Effector memory CD4-positive, alpha-beta T cell (primary cell): Measurements from ENCODE around the gene ASPSCR1.

Source experiments
- DNase-seq, 3 donors: peaks; one replicate each; pipeline ENCODE4 v3.0.0-alpha.2; 2020
- H3K27ac ChIP-seq: 2 replicates; pipeline ENCODE4 v1.7.0; 2013; ENCODE audit warnings: mild to moderate bottlenecking, low read length, moderate library complexity; ENCODE audit not compliant: insufficient read depth, poor library complexity, severe bottlenecking
- H3K27me3 ChIP-seq: replicated peaks from 2 replicates; pipeline ENCODE4 v1.7.0; 2013; ENCODE audit warnings: mild to moderate bottlenecking, low read length; ENCODE audit not compliant: insufficient read depth, control insufficient read depth, poor library complexity, severe bottlenecking
- H3K36me3 ChIP-seq: 2 replicates; pipeline ENCODE4 v1.7.0; 2013; ENCODE audit warnings: mild to moderate bottlenecking, low read length, moderate library complexity; ENCODE audit not compliant: control insufficient read depth, insufficient read depth
- H3K4me1 ChIP-seq: 2 replicates; pipeline ENCODE4 v1.7.0; 2013; ENCODE audit warnings: low read length, mild to moderate bottlenecking; ENCODE audit not compliant: control insufficient read depth, insufficient read depth, poor library complexity, severe bottlenecking
- H3K4me3 ChIP-seq: 2 replicates; pipeline ENCODE4 v1.7.0; 2013; ENCODE audit warnings: low read length, low read depth, mild to moderate bottlenecking; ENCODE audit not compliant: insufficient read depth, poor library complexity, severe bottlenecking
- H3K9me3 ChIP-seq: 2 replicates; pipeline ENCODE4 v1.7.0; 2013; ENCODE audit warnings: mild to moderate bottlenecking, low read length, moderate library complexity; ENCODE audit not compliant: control insufficient read depth

Gene ASPSCR1

DNA sequence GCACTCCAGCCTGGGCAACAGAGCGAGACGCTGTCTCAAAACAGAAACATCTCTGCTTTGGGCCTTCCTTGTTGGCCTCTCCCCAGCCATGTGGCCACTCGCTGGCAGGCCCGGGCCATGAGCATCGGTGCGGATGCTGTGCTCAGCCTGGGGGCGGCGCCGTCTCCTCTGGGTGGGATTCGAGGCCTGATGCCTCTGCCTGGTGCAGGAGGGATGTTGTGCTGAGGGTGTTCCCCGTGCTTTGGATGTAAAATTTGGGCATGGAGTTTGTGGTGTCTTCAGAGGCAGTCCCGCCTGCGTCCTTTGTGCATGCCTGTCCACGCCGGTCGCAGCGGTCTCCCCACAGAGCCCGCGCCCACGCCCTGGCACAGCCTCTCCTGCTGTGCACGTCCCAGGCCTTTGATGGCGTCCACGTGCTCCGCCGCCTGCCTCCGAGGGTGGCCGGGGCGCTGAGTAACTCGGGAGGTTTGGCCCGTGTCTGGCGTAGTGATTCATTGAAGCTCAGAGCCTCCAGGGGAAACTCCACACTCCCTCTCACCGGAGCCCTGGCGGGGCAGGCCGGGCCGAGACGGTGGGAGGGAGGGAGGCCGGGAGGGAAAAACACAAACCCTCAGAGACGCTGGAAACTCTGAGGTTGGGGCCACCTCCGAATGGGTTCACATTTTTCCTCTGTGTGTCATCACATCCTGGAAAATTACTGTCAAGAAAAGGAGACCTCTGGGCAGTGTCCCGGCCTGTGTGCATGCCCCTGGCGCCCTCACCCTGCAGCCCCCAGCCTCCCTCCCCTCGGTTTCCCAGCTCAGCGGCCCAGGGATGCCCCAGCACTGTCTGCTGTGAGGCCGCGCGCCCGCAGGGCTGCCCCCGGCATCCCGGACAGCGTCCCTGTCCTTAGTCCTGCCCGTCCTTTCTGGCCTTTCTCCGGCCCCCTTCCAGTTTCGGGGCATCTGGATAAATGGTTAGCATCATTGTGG lies 26.3 kb downstream of the ASPSCR1 start:
- no peak overlapping the region for H3K27ac ChIP-seq
- H3K4me1 ChIP-seq: no peaks in the 10 kb centered on the region
- DNase-seq: no peak
- no peaks in the 10 kb centered on the region for H3K36me3 ChIP-seq
- no peak overlapping the region for H3K4me3 ChIP-seq
- no peaks in the 10 kb centered on the region for H3K27me3 ChIP-seq
- H3K9me3 ChIP-seq: no peaks in the 10 kb centered on the region

DNA sequence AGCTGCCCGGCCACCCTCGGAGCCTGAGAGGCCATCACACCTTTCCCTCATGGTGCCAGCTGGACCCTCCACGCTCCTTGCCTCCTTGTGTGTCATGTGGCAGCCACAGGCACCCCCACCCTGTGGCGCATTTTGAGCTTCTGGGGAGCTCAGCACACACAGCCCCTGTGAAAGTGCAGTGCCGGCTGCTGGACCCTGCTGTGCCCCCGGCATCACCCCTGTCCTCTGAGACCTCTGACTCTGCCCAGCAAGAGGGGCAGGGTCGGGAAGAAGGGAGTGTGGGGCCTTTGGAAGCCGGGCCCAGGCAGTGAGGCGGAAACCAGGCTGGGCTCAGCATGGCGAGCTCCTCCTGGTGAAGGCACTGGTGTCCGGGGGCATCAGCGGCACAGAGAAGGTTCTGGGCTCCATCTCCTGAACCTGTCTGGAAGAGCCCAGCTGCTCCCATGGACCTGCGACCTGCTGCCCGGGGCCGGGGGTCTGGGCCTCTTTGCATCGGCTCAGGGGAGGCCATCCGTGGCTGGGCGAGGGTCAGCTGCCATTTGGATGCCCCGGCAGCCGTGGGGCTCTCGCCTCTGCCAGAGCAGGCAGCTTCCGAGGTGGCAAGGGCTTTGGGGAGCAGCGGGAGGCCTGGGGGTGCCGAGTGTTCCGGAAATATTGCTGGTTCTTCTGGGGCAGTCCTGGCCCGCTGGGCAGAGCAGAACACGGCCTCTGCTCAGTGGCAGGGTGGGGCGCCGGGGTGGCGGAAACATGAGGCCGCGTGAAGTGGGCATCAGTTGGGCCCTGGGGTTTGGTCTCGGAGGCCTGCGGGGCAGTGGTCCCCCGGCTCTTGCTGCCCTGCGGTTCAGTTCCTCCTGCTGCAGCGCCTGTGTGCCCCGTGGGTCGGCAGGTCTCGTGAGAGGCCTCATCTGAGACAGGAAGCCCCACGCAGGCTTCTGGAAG lies 27.4 kb downstream of the ASPSCR1 start:
- no peak for DNase-seq
- no peak overlapping the region for H3K27ac ChIP-seq
- H3K4me1 ChIP-seq: no peaks in the 10 kb centered on the region
- H3K36me3 ChIP-seq: no peaks in the 10 kb centered on the region
- H3K27me3 ChIP-seq: no peaks in the 10 kb centered on the region
- no peaks in the 10 kb centered on the region for H3K9me3 ChIP-seq
- no peak overlapping the region for H3K4me3 ChIP-seq

DNA sequence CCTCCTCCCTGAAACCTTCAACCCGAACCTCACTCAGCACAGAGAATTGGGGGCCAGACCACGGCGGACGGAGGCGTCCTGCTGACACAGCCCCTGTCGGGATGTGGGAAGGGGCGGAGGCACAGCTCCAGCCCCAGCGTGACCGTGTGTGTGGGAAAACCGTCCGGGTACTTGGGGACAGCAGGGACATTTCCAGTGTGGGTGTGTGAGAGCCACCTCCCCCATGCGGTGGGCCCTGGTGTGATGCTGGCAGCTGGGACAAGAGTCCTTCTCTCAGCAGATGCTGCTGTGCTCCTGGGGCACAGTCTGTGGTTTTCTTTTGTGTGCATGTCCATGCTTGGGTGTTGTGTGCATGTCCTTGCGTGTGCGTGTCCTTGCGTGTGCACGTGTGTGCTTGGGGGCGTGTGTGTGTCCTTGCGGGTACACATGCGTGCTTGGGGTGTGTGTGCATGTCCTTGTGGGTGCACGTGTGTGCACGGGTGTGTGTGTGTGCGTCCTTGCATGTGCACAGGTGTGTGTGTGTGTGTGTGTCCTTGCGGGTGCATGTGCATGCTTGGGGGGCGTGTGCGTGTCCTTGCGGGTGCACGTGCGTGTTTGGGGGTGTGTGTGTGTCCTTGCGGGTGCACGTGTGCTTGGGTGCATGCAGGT lies 28.4 kb downstream of the ASPSCR1 start:
- no peak overlapping the region for H3K4me3 ChIP-seq

DNA sequence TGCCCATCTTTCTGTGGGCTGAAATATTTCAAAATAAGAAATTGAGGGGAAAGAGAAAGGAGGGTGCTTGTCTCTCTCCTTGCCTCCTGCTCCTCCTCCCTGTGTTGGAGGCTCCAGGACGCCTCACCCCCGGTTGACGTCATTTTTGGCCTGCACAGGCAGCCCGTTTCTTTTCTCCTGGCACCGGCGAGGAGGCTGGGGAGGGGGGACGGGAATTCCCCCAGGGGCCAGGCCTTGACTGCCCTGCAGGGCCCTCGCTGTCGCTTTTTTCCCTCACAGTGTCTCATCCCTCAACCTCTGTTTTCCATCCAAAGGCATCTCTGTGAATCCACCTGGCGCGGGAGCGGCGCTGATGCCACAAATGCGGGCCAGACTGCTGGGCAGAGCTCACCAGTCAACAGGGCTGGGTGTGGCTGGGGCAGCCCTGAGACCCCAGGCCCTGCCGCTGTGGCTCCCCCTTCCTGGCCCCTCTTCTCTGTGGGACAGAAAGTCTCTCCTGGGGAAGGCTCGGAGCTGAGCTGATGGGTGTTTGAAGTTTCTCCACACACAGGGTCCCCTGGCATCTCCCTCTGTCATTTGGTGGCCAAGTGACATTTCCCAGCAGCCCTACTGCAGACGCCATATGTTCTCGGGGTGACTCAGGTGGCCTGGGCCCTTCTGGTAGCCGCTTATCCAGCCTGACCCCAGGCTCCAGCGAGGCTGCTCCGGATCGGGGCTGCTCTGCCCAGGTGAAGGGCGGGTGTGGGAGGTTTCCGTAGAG lies 29.2 kb downstream of the ASPSCR1 start:
- no peak overlapping the region for H3K4me3 ChIP-seq
- H3K36me3 ChIP-seq: no peaks in the 10 kb centered on the region
- no peaks in the 10 kb centered on the region for H3K27me3 ChIP-seq
- no peaks in the 10 kb centered on the region for H3K4me1 ChIP-seq
- no peaks in the 10 kb centered on the region for H3K9me3 ChIP-seq
- H3K27ac ChIP-seq: no peak overlapping the region
- DNase-seq: no peak

More for the DNA sequence above, 28.4 kb downstream of the ASPSCR1 start:
- no peaks in the 10 kb centered on the region for H3K36me3 ChIP-seq
- no peaks in the 10 kb centered on the region for H3K9me3 ChIP-seq
- H3K4me1 ChIP-seq: no peaks in the 10 kb centered on the region
- H3K27me3 ChIP-seq: no peaks in the 10 kb centered on the region
- no peak overlapping the region for H3K27ac ChIP-seq
- DNase-seq: no peak

DNA sequence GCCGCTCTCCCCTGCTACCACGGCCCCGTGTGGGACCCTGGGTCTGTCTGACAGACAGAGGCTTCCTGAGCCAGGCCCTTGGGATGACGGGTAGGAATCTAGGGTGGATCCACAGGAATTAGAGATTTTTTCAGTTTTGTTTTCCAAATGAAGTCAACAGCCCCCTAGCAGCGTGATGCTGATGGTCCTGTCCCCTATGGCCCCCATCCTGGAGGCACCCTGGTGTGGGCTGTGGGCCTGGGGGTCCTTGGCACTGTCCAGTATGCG lies 29.7 kb downstream of the ASPSCR1 start:
- DNase-seq: no peak
- Histone ChIP-seq H3K36me3 (no peaks in the 10 kb centered on the region), H3K27me3 (no peaks in the 10 kb centered on the region), H3K9me3 (no peaks in the 10 kb centered on the region), H3K4me1 (no peaks in the 10 kb centered on the region), H3K4me3 (no peak overlapping the region), H3K27ac (no peak overlapping the region)

DNA sequence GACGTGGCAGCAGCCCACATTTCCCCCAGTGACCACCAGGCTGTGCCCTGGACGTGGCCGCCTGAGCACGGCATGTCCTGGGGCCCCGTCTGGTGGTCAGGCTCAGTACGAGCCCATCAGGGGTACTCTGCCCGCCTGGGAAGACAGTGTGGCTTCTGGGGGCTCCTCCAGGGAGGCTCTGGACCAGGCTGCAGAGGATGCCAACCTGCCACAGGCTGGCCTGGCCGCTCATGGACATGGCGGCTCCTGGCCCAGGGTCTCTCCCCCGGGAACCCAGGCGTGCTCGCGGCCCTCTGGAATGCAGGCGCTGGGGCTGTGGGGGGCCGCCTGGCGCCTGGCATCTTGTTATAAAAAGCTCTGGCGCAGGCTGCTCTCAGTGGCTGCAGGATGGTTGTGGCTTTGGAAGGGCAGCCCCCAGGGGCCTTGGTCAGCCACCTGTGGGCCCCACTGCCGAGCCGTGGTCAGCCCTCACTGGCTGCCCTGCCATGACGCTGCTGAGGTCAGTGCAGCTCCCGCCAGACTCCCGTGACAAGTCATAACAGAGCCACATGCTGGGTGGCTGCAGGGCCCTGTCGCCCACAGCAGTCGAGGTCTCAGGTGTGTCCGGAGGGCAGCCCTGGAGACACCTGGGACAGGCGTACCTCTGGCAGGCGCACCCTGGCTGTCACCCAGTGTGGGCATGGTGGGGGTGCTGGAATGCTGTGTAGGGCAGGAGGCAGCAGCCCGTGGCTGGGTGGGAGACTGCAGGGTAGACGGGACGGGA lies 30.2 kb downstream of the ASPSCR1 start:
- H3K9me3 ChIP-seq: no peaks in the 10 kb centered on the region

DNA sequence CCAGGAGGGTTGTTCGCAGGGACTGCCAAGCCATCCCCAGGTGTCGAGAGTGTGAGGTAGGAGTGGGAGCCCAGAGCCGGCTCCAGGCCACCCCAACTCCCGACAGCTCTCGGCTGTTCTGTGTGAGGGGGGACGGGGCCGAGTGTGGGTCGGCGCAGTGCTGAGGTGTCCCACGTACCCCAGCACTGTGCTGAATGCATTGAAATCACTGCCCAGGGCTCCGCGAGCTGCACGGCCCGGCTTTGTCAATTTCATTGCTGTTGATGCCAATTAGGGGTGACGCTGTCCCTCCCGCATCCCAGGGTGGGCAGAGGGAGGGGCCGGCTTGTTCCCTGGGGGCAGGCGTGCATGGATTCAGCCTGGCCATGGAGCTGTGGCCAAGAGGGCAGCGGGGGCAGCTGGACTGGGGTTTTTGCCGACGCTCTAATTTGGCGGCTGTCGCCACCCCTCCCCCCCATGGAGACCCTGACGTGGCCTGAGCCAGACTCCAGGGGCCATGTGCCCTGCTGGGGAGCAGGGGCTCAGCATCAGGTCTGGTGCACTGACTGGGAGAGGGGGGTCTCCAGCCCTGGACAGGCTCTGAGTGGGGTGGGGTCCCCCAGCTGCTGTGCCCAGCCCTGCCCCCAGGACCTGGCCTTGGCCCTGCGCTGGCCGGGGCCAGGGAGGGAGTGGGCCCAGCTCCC lies 31.0 kb downstream of the ASPSCR1 start:
- Histone ChIP-seq H3K36me3 (no peaks in the 10 kb centered on the region), H3K4me1 (no peaks in the 10 kb centered on the region), H3K9me3 (no peaks in the 10 kb centered on the region), H3K27ac (no peak overlapping the region), H3K27me3 (no peaks in the 10 kb centered on the region), H3K4me3 (no peak overlapping the region)
- no peak for DNase-seq

More for the DNA sequence above, 30.2 kb downstream of the ASPSCR1 start:
- no peak overlapping the region for H3K4me3 ChIP-seq
- H3K27ac ChIP-seq: no peak overlapping the region
- H3K27me3 ChIP-seq: no peaks in the 10 kb centered on the region
- no peaks in the 10 kb centered on the region for H3K36me3 ChIP-seq
- no peak for DNase-seq
- no peaks in the 10 kb centered on the region for H3K4me1 ChIP-seq

DNA sequence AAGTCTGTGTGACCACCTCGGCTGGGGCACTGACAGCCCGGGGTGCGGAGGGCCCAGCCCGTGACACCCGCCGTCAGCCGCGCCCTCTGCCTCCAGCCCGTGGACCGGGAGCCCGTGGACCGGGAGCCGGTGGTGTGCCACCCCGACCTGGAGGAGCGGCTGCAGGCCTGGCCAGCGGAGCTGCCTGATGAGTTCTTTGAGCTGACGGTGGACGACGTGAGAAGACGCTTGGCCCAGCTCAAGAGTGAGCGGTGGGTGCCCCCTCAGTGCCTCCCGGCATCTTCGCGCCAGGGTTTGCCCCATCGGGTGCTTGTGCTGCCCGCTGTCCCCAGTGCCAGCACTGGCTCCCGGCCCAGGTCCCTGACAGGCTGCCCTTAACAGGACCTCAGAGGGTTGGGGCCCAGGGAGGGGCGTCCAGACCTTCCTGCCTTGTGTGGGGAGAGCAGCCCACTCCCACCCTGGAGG lies 31.5 kb downstream of the ASPSCR1 start:
- Histone ChIP-seq H3K27ac (no peak overlapping the region), H3K36me3 (no peaks in the 10 kb centered on the region), H3K9me3 (no peaks in the 10 kb centered on the region), H3K27me3 (no peaks in the 10 kb centered on the region), H3K4me3 (no peak overlapping the region), H3K4me1 (no peaks in the 10 kb centered on the region)
- no peak for DNase-seq
